Caco-2 (cell line): Measurements from ENCODE around the gene DSC1. TPM values are rescaled to one million over a fixed set of nuclear protein-coding genes. Genes with fewer than 3 reads are reported as not detected.

Source experiments
- BruUV-seq: library from RNA; stranded (reverse); fragments of 400-500 nt; replicated peaks from 2 replicates; lab custom pipeline; 2021; lab: Mats Ljungman, UMichigan
- CTCF ChIA-PET: fragments of 300-600 bp; sonication (Branson Sonifier 250); formaldehyde crosslinking; loops from one replicate; lab custom pipeline; 2022; ENCODE audit warnings: antibody characterized with exemption; lab: Charles Lee
- POLR2A ChIA-PET: fragments of 300-600 bp; sonication (Branson Sonifier 250); formaldehyde crosslinking; loops from one replicate; lab custom pipeline; 2022; ENCODE audit warnings: antibody characterized with exemption; lab: Charles Lee
- DNase-seq, 2 experiments: peaks; one replicate each; pipeline versions ENCODE4 v3.0.0 to v3.0.0-alpha.2; 2020 to 2022
- H3K27me3 ChIP-seq: replicated peaks from 2 replicates; pipeline ENCODE4 v1.6.0; 2011; ENCODE audit warnings: low read length; ENCODE audit not compliant: control insufficient read depth, insufficient read depth
- H3K36me3 ChIP-seq: 2 replicates; pipeline ENCODE4 v1.5.1; 2011; ENCODE audit warnings: low read length; ENCODE audit not compliant: control insufficient read depth, insufficient read depth
- H3K4me1 ChIP-seq: fragments of 250-450 bp; sonication (Bioruptor Pico); 2 replicates; pipeline ENCODE4 v1.5.1; 2020; ENCODE audit warnings: mild to moderate bottlenecking
- H3K4me3 ChIP-seq: 2 replicates; pipeline ENCODE4 v1.5.1; 2011; ENCODE audit warnings: low read depth, mild to moderate bottlenecking, control low read depth, low read length
- H3K9me3 ChIP-seq: fragments of 250-450 bp; sonication (Bioruptor Pico); 2 replicates; pipeline ENCODE4 v1.5.1; 2020; ENCODE audit warnings: mild to moderate bottlenecking, moderate library complexity
- H3K27ac Mint-ChIP-seq: one replicate; pipeline ENCODE4 v1.8.0; 2022; ENCODE audit warnings: mixed read lengths; ENCODE audit not compliant: unreplicated experiment
- H3K27me3 Mint-ChIP-seq: one replicate; pipeline ENCODE4 v1.8.0; 2022; ENCODE audit warnings: mixed read lengths; ENCODE audit not compliant: insufficient read depth, unreplicated experiment
- H3K36me3 Mint-ChIP-seq: one replicate; pipeline ENCODE4 v1.8.0; 2022; ENCODE audit warnings: mild to moderate bottlenecking, mixed read lengths; ENCODE audit not compliant: insufficient read depth, unreplicated experiment
- H3K4me1 Mint-ChIP-seq: one replicate; pipeline ENCODE4 v1.8.0; 2022; ENCODE audit warnings: low read depth, mixed read lengths; ENCODE audit not compliant: unreplicated experiment
- H3K4me3 Mint-ChIP-seq: one replicate; pipeline ENCODE4 v1.8.0; 2022; ENCODE audit warnings: mild to moderate bottlenecking, moderate library complexity, mixed read lengths; ENCODE audit not compliant: unreplicated experiment
- H3K9me3 Mint-ChIP-seq: one replicate; pipeline ENCODE4 v1.8.0; 2022; ENCODE audit warnings: mixed read lengths; ENCODE audit not compliant: unreplicated experiment
- CTCF ChIP-seq, 2 experiments: fragments of 200-600 bp in 1 of 2; IDR thresholded peaks; 1 replicate in 1 of 2; 2 replicates in 1 of 2; pipeline versions ENCODE4 v1.5.1 to v1.8.0; 2011 to 2022; ENCODE audit warnings: antibody characterized with exemption in 1 of 2, control low read depth in 1 of 2, inconsistent platforms in 1 of 2, low read depth in 1 of 2, low read length in 1 of 2, mild to moderate bottlenecking in 1 of 2, moderate library complexity in 1 of 2; ENCODE audit not compliant: insufficient read depth in 1 of 2, severe bottlenecking in 1 of 2, unreplicated experiment in 1 of 2
- intact Hi-C: fragments of 100-400 bp; cut with micrococcal nuclease; formaldehyde crosslinking; loops from one replicate; pipeline ENCODE4 v1.10.0; 2022; ENCODE audit not compliant: unreplicated experiment
- total RNA-seq: library from RNA; stranded (reverse); gene quantifications from 2 replicates; pipeline ENCODE4 v1.2.3, GENCODE V29; 2022

DSC1 gene
- total RNA-seq, 1 experiment from 2014 or later: 0.11 TPM

GRCh38 chr18:31176531-31176930 lies 13.9 kb upstream of the DSC1 start:
- ChIA-PET POLR2A (no interaction called here), CTCF (no interaction called here)
- Histone ChIP-seq H3K4me1 (no peaks in the 10 kb centered on the region), H3K4me3 (no peak overlapping the region), H3K36me3 (no peaks in the 10 kb centered on the region), H3K9me3 (no peaks in the 10 kb centered on the region), H3K27me3 (no peaks in the 10 kb centered on the region)
- H3K27ac Mint-ChIP-seq: no peak overlapping the region
- TF ChIP-seq CTCF (IDR thresholded peaks at IDR 0.05; ENCODE audit: insufficient read depth in 1 of 2, low read depth in 1 of 2, low read length in 1 of 2, severe bottlenecking in 1 of 2, unreplicated experiment in 1 of 2): no peak
- H3K9me3 Mint-ChIP-seq: peaks cover 9% of the 10 kb centered on the region
- no peaks in the 10 kb centered on the region for H3K27me3 Mint-ChIP-seq
- no peak overlapping the region for H3K4me3 Mint-ChIP-seq
- H3K36me3 Mint-ChIP-seq: no peaks in the 10 kb centered on the region
- BruUV-seq: no TSS peak
- intact Hi-C loops: no loop called here
- no peaks in the 10 kb centered on the region for H3K4me1 Mint-ChIP-seq
- DNase-seq: no peak

GRCh38 chr18:31171144-31171839 lies 8.6 kb upstream of the DSC1 start:
- Histone ChIP-seq H3K4me1 (no peaks in the 10 kb centered on the region), H3K36me3 (no peaks in the 10 kb centered on the region), H3K9me3 (no peaks in the 10 kb centered on the region), H3K27me3 (no peaks in the 10 kb centered on the region), H3K4me3 (no peak overlapping the region)
- intact Hi-C loops: no loop called here
- DNase-seq: no peak
- CTCF ChIA-PET: no interaction called here
- Mint-ChIP-seq H3K27ac (no peak overlapping the region), H3K36me3 (peaks cover 4% of the 10 kb centered on the region), H3K27me3 (no peaks in the 10 kb centered on the region), H3K9me3 (no peaks in the 10 kb centered on the region), H3K4me1 (no peaks in the 10 kb centered on the region), H3K4me3 (no peak overlapping the region)
- no TSS peak for BruUV-seq
- TF ChIP-seq CTCF (IDR thresholded peaks at IDR 0.05; ENCODE audit: insufficient read depth in 1 of 2, low read depth in 1 of 2, low read length in 1 of 2, severe bottlenecking in 1 of 2, unreplicated experiment in 1 of 2): no peak
- POLR2A ChIA-PET: no interaction called here

- Histone ChIP-seq H3K27me3 (no peaks in the 10 kb centered on the region), H3K9me3 (no peaks in the 10 kb centered on the region), H3K4me3 (no peak overlapping the region), H3K4me1 (no peaks in the 10 kb centered on the region), H3K36me3 (no peaks in the 10 kb centered on the region)
- DNase-seq: no peak
- Mint-ChIP-seq H3K27ac (no peak overlapping the region), H3K36me3 (peaks cover 4% of the 10 kb centered on the region), H3K9me3 (no peaks in the 10 kb centered on the region), H3K27me3 (no peaks in the 10 kb centered on the region), H3K4me1 (no peaks in the 10 kb centered on the region), H3K4me3 (no peak overlapping the region)
- CTCF ChIA-PET: no interaction called here
- intact Hi-C loops: no loop called here
- BruUV-seq: no TSS peak
- POLR2A ChIA-PET: no interaction called here
- no peak for TF ChIP-seq CTCF (IDR thresholded peaks at IDR 0.05; ENCODE audit: insufficient read depth in 1 of 2, low read depth in 1 of 2, low read length in 1 of 2, severe bottlenecking in 1 of 2, unreplicated experiment in 1 of 2)
These were observed 7.7 kb upstream of the DSC1 start for GRCh38 chr18:31170335-31170734.
